Body of pancreas (tissue), 4 donors: ENCODE results near the gene HMG20A.

Experiments
- CTCF ChIP-seq, 7 experiments: fragments of 450-650 bp in 4 of 7; fragments of 200-600 bp in 3 of 7; sonication (generic) in 3 of 7; IDR thresholded peaks; one replicate each; pipeline ENCODE4 v1.5.1; 2016 to 2019; ENCODE audit warnings: antibody characterized with exemption in 7 of 7
- POLR2A ChIP-seq, 3 donors: fragments of 450-650 bp; IDR thresholded peaks; one replicate each; pipeline ENCODE4 v1.6.1; 2016; ENCODE audit warnings: antibody characterized with exemption in 3 of 3, mild to moderate bottlenecking in 2 of 3

- no peak for TF ChIP-seq CTCF (IDR thresholded peaks at IDR 0.05)
- TF ChIP-seq POLR2A (IDR thresholded peaks at IDR 0.05), result no peak
These were observed 96.9 kb downstream of the HMG20A start for GRCh38 chr15:77517579-77517978.
